ENCODE measurements around the gene LAMA2.

The LAMA2 gene

GRCh38 chr6:129279343-129280292 is 396.7 kb downstream of the LAMA2 start:
- DNase-seq: no peak

GRCh38 chr6:129280293-129280644 is 397.3 kb downstream of the LAMA2 start:
- no peak for DNase-seq

GRCh38 chr6:129280749-129281148 is 397.8 kb downstream of the LAMA2 start:
- peak; percentile 2 to 35 for DNase-seq

GRCh38 chr6:129281168-129281796 is 398.3 kb downstream of the LAMA2 start:
- DNase-seq: no peak

DNA sequence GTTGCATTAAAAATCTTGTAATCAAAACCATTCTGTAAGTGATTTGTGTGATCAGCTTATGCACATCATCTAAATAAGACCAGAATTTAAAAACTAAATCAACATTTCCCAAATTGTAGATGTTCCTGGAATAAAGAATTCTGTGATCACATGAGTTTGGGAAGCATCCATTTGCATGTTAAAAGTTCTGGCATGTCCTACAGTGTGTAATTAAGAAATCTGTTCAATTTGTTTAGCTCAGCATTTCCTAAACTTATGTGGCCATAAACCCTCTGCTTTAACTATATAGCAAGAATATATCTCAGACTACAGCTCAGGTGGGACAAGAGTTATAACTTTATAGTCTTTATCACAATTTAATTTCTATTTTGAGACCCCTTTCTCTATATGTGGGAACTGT is 399.1 kb downstream of the LAMA2 start:
- DNase-seq: no peak

GRCh38 chr6:129284225-129284624 is 401.3 kb downstream of the LAMA2 start:
- DNase-seq: no peak

DNA sequence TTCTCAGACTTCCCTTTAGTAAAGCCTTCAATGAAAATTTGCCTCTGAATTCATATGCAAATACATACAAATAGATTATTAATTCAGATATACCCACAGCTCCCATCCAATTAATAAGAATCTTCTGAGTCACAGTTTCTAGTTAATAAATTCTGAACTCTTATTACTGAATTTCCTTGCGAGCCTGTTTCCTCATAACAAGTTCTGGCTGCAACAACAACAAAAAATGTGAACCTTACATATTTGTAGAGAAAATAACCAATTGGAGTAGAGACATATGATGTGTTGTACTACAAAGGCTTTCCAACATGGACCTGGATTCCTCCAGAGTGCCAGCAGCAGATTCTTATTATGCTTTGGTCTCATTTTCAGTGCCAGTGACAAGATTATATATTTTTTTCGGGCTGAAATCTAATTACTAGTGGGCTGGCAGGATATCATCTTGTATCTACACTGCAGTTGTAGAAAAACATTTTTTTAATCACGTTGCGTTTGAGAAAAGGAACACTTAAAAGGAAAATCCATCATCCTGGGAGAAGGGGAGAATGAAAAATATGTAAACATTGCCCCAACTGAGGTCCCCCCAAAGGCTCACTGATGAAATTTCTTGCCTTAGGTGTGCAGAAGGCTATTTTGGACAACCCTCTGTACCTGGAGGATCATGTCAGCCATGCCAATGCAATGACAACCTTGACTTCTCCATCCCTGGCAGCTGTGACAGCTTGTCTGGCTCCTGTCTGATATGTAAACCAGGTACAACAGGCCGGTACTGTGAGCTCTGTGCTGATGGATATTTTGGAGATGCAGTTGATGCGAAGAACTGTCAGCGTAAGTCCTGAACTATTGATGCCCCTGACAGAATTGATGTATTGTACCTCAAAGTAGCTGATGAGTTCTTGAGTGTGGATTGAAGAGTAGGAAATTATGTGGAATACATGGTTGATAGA is 404.6 kb downstream of the LAMA2 start:
- DNase-seq: no peak

GRCh38 chr6:129289442-129289841 is 406.5 kb downstream of the LAMA2 start:
- DNase-seq: no peak

GRCh38 chr6:129292836-129293235 is 409.9 kb downstream of the LAMA2 start:
- no peak for DNase-seq

- no peak for DNase-seq
Measured at GRCh38 chr6:129297592-129297991, 414.7 kb downstream of the LAMA2 start.

- no peak for DNase-seq
Measured at GRCh38 chr6:129302671-129303070, 419.7 kb downstream of the LAMA2 start.

DNA sequence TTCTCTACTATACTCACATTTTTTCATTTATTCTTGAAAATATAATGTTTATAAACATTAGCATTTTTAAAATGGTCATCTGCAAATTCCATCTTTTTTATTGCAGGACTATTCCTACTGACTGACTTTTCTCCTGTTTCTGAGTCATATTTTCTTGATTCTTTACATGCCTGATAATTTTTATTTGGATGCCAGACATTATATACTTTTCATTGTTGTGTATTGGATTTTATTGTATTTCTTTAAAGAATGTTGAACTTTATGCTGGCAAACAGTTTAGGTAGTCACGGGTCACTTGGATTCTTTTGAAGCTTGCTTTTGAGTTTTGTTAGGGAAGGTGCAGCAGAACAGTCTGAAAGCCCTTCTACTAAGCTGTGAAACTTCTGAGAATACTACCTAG is 423.9 kb downstream of the LAMA2 start:
- no peak for DNase-seq

GRCh38 chr6:129307845-129308244 is 424.9 kb downstream of the LAMA2 start:
- DNase-seq: no peak

DNA sequence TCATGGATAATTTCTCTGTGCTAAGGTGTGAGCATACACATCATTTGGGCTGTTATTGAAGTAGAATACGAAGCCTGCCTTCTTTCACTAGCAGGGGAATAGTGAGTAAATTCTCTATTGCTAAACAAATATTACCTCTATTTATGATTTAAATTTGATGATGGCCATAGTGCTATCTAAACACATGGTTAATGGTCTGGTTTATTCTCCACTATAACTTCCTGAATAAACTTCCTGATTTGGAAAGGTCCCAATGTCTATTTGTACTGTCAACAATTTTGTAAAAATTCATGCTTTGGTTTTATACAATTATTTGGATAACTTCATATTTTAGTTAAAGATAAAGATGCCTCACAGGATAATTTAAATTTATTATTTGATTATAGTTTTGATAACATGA is 426.2 kb downstream of the LAMA2 start:
- no peak for DNase-seq

GRCh38 chr6:129312880-129313279 is 429.9 kb downstream of the LAMA2 start:
- no peak for DNase-seq

GRCh38 chr6:129314575-129314974 is 431.6 kb downstream of the LAMA2 start:
- DNase-seq: no peak

DNA sequence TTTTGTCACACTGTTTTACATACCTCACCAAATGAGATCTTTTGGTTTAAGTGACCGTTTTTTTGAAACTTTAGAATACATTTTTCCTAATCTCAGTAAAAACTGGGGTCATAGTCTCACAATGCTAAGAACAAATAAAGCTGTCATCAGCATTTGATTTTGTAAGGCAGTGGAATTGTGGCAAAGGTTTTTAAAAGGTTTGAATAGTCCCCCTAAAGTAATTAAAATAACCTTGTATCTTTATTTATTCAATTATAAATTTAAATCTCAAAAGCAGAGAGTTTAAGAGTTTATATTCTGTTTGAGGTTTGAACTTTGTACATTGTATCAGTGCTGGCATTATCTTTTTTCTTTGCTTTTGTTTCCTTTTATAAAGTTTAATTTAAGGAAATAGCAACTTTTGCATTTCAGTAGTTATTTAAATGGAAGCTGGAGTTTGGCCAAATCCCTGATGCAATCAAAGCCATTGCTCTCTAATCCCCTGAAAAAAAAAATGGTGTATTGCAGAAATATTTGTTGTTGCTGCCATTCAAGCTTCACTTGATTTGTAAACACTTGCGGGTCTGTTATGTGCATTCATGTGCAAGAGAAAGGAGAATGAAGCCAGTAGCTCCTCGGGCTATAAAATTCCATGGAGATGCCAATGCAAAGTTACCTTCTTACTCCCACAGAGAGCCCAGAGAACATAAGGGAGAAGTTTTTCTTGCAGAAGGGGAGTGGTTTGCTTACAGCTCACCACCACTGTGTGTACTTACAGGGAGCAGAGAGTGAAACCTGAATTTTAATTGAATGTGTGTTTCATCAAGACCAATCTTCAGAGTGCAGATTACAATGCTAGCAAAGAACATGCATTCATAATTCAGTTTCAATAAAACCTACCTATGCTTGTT is 435.2 kb downstream of the LAMA2 start:
- DNase-seq: no peak

DNA sequence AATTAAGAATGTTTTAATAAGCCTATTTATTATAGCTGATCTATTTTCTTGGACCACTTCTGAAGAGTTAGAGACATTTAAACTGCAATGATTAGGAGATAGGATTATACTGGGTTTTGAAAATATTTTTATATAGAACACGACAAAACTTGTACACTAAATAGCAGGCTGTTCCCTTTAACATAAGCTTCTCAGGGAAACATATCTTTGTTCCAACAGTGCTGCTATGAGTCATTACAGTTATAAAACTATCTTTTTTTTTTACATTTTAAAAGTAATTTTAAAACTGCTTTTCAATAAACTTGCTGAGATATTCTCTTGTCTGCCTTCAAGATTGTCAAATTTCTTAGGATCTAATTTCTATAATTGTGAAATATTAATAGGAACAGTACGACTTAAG is 438.0 kb downstream of the LAMA2 start:
- DNase-seq: no peak

DNA sequence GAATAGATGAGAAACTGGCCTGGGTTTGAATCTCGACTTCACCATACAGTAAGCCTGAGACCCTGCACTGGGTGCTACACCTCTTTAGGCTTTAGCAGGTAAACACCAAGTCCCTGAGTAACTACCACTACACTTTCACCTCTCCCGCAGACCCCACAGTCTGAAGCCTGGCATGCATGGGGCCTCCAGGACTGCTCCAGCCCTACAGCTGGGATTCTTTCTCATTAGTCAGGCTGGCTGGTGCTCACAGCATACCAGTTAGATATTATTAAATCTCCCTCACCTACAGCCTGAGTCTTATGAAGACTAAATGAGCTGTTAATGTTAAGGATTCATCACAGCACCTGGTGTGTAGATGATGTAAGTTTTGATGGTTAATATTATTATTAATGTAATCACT is 438.4 kb downstream of the LAMA2 start:
- DNase-seq: no peak

DNA sequence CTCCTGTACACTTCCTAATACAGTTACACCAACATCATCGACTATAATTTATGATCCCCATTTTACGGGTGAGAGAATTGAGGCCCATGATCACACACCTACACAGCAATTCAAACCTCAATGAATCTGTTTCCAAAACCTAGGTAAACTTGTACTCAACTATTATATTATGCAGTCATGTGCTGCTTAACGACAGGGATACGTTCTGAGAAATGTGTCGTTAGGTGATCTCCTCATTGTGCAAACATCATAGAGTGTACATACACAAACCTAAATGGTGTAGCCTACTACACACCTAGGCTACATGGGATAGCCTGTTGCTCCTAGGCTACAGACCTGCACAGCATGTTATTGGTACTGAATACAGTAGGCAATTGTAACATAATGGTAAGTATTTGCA is 441.4 kb downstream of the LAMA2 start:
- DNase-seq: no peak

GRCh38 chr6:129329678-129330077 is 446.7 kb downstream of the LAMA2 start:
- DNase-seq: no peak

DNA sequence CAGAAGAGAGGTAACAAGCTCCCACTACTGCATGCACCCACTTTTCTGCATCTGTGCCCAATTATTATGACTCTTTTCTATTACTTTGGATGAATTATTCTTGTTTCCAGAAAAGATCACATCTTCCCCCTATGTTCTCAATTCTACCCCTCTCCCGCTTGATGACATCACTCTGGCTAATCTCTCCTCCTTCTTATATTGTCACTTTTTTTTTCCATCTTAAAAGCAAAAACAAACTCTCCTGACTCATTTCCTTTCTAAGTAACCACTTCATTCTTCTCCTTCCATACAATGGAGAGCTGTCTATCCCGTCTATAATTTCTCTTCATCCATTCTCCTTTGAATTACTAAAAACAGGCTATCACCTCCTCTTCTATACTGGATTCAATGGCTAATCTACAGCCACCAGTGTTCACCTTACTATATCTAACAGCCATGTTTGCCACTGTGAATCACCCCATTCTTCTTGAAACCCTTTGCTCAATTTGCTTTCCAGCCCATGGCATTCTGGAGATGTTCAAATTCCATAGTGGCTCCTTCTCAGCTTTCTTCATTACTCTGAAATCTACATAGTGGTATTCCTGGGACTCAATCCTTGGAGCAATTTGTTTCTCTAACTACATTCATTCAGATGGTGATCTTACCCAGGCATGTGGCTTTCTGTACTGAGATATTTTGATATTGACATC is 448.7 kb downstream of the LAMA2 start:
- no peak for DNase-seq

Measured in stimulated activated CD4-positive, alpha-beta T cell treated with anti-CD3 and anti-CD28 coated beads, Interleukin-4, amount 100 ng/mL, for 4 hours (primary cell).